ENCODE data around the gene MTX1. TPM values are rescaled to one million over a fixed set of nuclear protein-coding genes. Genes with fewer than 3 reads are reported as not detected.

The MTX1 gene
- polyA plus RNA-seq, 1 experiment, result 72.7 TPM

DNA sequence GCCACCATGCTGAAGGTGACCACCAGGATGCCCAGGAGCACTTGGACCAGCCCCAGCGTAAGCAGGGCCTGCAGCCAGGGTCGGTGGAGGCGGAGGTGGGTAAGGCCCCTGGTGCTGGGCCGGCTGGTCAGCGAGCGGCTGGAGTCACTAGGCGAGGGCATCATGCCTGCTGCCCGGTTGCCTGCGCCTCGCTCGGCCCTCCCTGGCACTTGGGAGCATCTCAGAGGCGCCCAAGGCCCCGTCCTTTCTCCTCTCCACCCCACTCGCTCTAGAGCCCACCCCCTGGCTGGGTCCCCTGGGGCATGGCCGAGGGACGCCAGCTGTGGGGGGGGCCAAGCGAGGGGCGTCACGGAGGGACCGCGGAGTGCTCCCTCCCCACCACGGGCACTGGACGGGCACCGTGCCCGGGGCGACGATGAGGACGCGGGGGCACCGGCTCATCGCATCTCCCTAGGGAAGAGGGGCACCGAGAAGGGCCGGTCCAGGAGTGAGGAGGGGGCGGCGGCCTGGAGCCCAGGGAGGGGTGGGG is 46.3 kb downstream of the MTX1 start:
- peak overlapping the region; percentile 86 for H3K4me3 ChIP-seq (ENCODE audit: low read depth, low read length)
- H3K36me3 ChIP-seq (ENCODE audit: control insufficient read depth, insufficient read depth, low read length), result peaks cover 11% of the 10 kb centered on the region
- POLR2A ChIA-PET, result no interaction called here
- no peak for DNase-seq (ENCODE audit: low read depth)
- CTCF ChIA-PET, result no interaction called here
- TF ChIP-seq, protein P1, sequence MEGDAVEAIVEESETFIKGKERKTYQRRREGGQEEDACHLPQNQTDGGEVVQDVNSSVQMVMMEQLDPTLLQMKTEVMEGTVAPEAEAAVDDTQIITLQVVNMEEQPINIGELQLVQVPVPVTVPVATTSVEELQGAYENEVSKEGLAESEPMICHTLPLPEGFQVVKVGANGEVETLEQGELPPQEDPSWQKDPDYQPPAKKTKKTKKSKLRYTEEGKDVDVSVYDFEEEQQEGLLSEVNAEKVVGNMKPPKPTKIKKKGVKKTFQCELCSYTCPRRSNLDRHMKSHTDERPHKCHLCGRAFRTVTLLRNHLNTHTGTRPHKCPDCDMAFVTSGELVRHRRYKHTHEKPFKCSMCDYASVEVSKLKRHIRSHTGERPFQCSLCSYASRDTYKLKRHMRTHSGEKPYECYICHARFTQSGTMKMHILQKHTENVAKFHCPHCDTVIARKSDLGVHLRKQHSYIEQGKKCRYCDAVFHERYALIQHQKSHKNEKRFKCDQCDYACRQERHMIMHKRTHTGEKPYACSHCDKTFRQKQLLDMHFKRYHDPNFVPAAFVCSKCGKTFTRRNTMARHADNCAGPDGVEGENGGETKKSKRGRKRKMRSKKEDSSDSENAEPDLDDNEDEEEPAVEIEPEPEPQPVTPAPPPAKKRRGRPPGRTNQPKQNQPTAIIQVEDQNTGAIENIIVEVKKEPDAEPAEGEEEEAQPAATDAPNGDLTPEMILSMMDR (IDR thresholded peaks at IDR 0.05; ENCODE audit: insufficient read depth, low read depth, low read length), result peak; percentile 21; the same call in 1 of the 2 replicates
- H3K27me3 ChIP-seq (ENCODE audit: control insufficient read depth, insufficient read depth, low read length), result no peaks in the 10 kb centered on the region

DNA sequence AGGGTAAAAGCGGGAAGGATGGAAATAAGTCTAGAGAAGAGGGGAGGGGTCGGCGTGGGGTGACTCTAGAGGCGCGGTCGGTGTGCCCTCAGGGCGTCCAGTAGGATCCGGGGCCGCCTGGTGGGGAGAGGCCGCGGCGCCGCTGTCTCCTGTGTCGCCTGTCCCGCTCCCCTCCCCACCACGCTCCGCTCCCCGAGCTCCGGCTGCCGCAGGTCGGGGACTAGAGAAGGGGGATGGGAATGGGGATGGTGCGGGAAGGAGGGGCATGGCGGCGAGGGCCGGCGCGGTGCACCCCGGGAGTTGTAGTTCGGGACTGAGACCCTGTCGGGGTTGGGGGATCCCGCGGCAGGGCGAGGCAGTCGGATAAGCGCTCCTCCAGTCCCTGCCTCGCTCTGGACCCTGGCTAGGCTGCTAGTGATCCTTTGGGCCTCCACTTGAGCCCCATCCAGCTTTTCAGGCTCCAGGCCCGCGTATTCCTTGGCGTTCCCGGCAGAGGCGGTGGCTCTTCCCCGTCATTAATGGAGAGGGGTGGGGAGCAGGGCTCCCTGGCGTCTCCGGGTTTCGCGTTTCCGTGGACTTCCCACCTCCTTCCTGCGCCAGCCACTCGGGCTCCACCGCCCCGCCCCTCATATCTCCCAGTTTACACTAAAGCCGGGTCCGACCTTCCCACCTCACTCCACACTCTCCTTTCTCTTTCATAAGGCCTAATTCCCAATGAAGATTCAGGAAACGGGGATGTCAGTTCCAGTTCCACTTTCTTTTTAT is 46.9 kb downstream of the MTX1 start, which contains the start of gene ENTREP3:
Gene ENTREP3 (minus strand): TSS at position 241 of the 765 bp plus-strand sequence. CDS start 606 bp downstream, outside the sequence.
- DNase-seq (ENCODE audit: low read depth), result no peak
- ChIA-PET CTCF (interaction anchor here (1.8 to 1.9 kb wide), 2 partner anchors 48 to 67 kb away, joined by 4 to 9 read pairs; no protein-coding TSS in a partner anchor), POLR2A (interaction anchor here (0.6 kb wide), 2 partner anchors 61 to 205 kb away, joined by 3 to 8 read pairs; no protein-coding TSS in a partner anchor)

DNA sequence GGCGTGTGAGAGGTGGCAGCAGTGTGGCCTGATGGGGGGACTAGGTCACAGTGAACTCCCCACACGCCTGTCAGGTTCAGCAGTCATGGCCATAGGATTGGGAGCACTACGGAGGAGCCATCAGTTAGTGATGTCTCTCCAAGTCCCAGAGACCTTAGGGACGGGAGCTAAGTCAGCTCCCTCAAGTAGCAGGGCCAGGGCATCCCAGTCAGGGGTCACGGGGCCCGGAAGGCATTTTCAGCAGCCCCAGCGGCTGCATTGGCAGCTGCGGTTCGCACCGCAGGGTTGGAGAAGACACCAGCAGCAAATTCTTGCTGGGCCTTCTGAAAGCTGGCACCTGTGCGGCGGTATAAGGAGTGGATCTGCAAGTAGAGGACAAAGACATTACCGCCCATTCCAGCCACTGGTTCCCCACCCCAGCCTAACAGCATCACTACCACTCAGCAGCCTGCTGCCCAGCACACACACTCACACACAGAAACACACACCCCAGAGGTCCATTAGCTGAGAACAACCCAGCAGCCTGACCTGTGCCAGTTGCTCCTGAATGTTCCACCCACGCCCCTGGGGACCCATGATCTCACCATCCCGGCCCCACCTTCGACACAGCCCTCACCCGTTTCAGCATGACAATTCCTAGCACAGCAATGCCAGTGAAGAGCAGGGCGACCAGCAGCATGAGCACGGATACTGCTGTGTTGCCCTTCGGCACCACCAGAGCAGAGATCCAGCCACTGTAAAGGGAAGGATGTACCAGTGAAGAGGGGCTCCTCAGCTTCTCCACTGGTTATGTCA is 47.8 kb downstream of the MTX1 start:
- DNase-seq (ENCODE audit: low read depth), result no peak
- ChIA-PET CTCF (interaction anchor here (1.8 to 1.9 kb wide), 2 partner anchors 49 to 66 kb away, joined by 4 to 9 read pairs; no protein-coding TSS in a partner anchor), POLR2A (interaction anchor here (0.6 kb wide), 2 partner anchors 62 to 206 kb away, joined by 3 to 8 read pairs; no protein-coding TSS in a partner anchor)
- no peak overlapping the region for H3K4me3 ChIP-seq (ENCODE audit: low read depth, low read length)
- H3K27me3 ChIP-seq (ENCODE audit: control insufficient read depth, insufficient read depth, low read length), result no peaks in the 10 kb centered on the region
- H3K36me3 ChIP-seq (ENCODE audit: control insufficient read depth, insufficient read depth, low read length), result peaks cover 10% of the 10 kb centered on the region
- TF ChIP-seq, protein P1 (IDR thresholded peaks at IDR 0.05; ENCODE audit: insufficient read depth, low read depth, low read length), result no peak

More for the DNA sequence above, 46.9 kb downstream of the MTX1 start, which contains the start of gene ENTREP3:
- TF ChIP-seq, protein P1 (IDR thresholded peaks at IDR 0.05; ENCODE audit: insufficient read depth, low read depth, low read length), result no peak
- Histone ChIP-seq H3K27me3 (ENCODE audit: control insufficient read depth, insufficient read depth, low read length) (no peaks in the 10 kb centered on the region), H3K4me3 (ENCODE audit: low read depth, low read length) (peak within 1 kb of the TSS; percentile 86), H3K36me3 (ENCODE audit: control insufficient read depth, insufficient read depth, low read length) (peaks cover 12% of the 10 kb centered on the region)

DNA sequence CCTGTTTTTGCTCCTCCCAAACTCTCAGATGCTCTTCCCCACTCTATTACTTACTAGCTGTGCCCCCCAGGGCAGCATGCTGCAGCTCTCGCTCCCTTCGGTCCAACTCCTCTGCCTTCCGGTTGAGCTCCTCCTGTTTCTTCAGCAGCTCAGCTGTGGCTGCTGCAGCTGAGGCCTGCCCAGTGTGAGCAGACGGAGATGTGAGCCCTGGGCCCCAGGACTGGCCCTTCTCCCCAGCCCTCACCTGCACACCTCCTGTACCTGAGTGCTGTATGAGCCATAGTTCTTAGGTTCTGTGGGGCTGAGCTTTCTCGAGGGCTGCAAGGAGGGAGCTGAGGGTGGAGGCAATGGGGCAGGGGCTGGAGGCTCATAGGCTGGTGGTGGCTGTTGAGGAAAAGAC is 51.8 kb downstream of the MTX1 start:
- CTCF ChIA-PET, result interaction anchor here (0.7 to 4.0 kb wide), 7 partner anchors 10 to 142 kb away, joined by 3 to 44 read pairs (median 4); partner anchors contain the start of genes CLK2 and THBS3
- Histone ChIP-seq H3K36me3 (ENCODE audit: control insufficient read depth, insufficient read depth, low read length) (peaks cover 24% of the 10 kb centered on the region), H3K27me3 (ENCODE audit: control insufficient read depth, insufficient read depth, low read length) (no peaks in the 10 kb centered on the region), H3K4me3 (ENCODE audit: low read depth, low read length) (no peak overlapping the region)
- DNase-seq (ENCODE audit: low read depth), result no peak
- POLR2A ChIA-PET, result no interaction called here
- TF ChIP-seq, protein P1 (IDR thresholded peaks at IDR 0.05; ENCODE audit: insufficient read depth, low read depth, low read length), result no peak
